Skeletal muscle cell (primary cell): Measurements from ENCODE around the gene GPR35.
"Not testable (repeated sequence)": the region's sequence is repeated elsewhere in the genome, so short reads cannot be mapped to it uniquely, and the experiment has no call there.

Experiments used
- DNase-seq: peaks from one replicate; pipeline ENCODE4 v3.0.0-alpha.2; 2010; ENCODE audit warnings: low read depth
- H3K4me3 ChIP-seq: 2 replicates; pipeline ENCODE4 v1.5.1; 2011; ENCODE audit warnings: low read depth, mild to moderate bottlenecking, control low read depth, low read length, moderate library complexity

The GPR35 gene

GRCh38 chr2:240678909-240679308 is 53.6 kb downstream of the GPR35 start:
- H3K4me3 ChIP-seq, DNase-seq: not testable (repeated sequence)

- not testable (repeated sequence) for H3K4me3 ChIP-seq, DNase-seq
Observed at GRCh38 chr2:240680185-240680584, 54.9 kb downstream of the GPR35 start.
